Lower lobe of right lung (tissue), 2 donors: ENCODE measurements around the gene CHKB. TPM values are rescaled to one million over a fixed set of nuclear protein-coding genes. Genes with fewer than 3 reads are reported as not detected.

ENCODE experiments used
- ATAC-seq, 2 donors: fragments of 200-7000 bp; cut with Tn5 transposase; one replicate each; pipeline ENCODE4 v1.9.1; 2020 to 2022; ENCODE audit warnings: mild to moderate bottlenecking in 2 of 2, moderate library complexity in 2 of 2
- DNase-seq: peaks from one replicate; pipeline ENCODE4 v3.0.0-alpha.2; 2020
- H3K27ac ChIP-seq: fragments of 200-600 bp; one replicate; pipeline ENCODE4 v1.8.0; 2022
- H3K27me3 ChIP-seq: fragments of 200-600 bp; one replicate; pipeline ENCODE4 v1.8.0; 2022; ENCODE audit warnings: low read depth
- H3K36me3 ChIP-seq: fragments of 200-600 bp; one replicate; pipeline ENCODE4 v1.8.0; 2022; ENCODE audit warnings: mild to moderate bottlenecking
- H3K4me1 ChIP-seq: fragments of 200-600 bp; one replicate; pipeline ENCODE4 v1.8.0; 2022
- H3K4me3 ChIP-seq: fragments of 200-600 bp; one replicate; pipeline ENCODE4 v1.8.0; 2022; ENCODE audit warnings: mild to moderate bottlenecking
- H3K9me3 ChIP-seq: fragments of 200-600 bp; one replicate; pipeline ENCODE4 v1.8.0; 2022
- CTCF ChIP-seq: fragments of 200-600 bp; IDR thresholded peaks from one replicate; pipeline ENCODE4 v1.8.0; 2022; ENCODE audit warnings: antibody characterized with exemption, mild to moderate bottlenecking
- intact Hi-C: fragments of 100-400 bp; cut with DNase I; formaldehyde crosslinking; loops from one replicate; pipeline ENCODE4 v1.11.0; 2022
- total RNA-seq: library from RNA; stranded (reverse); fragmentation: NEBNext Ultra II Directional; extraction: Animal tissue kit (Norgen Biotek cat#: 25700); gene quantifications from one replicate; pipeline ENCODE4 v1.2.1, GENCODE V29; 2021
- donor health status: DM: no; HTN: yes; CAD: no; lungs with severe emphysema.

Gene CHKB
- total RNA-seq, 1 donor from 2014 or later: 76.7 TPM

DNA sequence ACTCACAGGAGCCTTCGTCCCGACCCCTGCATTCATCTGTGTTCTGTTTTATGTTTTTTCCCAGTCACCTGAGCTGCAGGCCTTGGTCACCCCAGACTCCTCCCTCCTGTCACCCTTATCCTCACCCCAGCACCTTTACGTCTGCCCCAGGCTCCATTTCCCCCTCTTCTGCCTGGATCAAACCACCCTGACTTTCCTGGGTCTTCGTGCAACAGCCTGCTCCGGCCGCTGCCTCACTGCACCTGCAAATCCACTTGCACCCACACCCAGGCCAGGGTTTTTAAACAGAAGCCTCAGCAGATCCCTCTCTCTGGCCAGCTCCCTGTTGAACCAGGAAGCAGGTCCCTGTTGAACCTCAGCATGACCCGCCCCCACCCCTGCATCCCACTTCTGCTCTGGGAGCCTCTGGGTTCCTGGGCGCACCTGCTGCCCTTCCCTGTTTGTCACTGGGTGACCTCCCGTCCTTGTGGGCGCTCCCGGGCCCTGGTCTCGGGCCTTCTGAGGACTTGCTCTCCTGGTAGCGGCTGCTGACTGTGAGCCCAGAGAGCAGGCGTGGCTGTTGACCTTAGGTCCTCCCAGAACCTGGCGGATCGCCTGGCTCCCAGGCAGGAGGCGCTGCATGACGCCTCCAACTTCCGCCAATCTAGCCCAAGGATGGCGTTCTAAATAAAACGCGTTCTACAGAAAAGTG, 30.8 kb upstream of the CHKB start:
- Histone ChIP-seq H3K27ac (peak overlapping the region; percentile 46), H3K4me3 (no peak overlapping the region), H3K36me3 (no peaks in the 10 kb centered on the region), H3K27me3 (no peaks in the 10 kb centered on the region), H3K9me3 (no peaks in the 10 kb centered on the region), H3K4me1 (peaks cover 8% of the 10 kb centered on the region)
- DNase-seq (peak; percentile 90), ATAC-seq (peak; percentile 93 to 96)
- no peak for TF ChIP-seq CTCF
- intact Hi-C loops: no loop called here

- no peak for DNase-seq
- intact Hi-C loops: no loop called here
- peak; percentile 53 to 74 for ATAC-seq
- Histone ChIP-seq H3K4me1 (peaks cover 8% of the 10 kb centered on the region), H3K9me3 (no peaks in the 10 kb centered on the region), H3K27me3 (no peaks in the 10 kb centered on the region), H3K4me3 (no peak overlapping the region), H3K36me3 (no peaks in the 10 kb centered on the region), H3K27ac (peak overlapping the region; percentile 46)
- no peak for TF ChIP-seq CTCF
Measured at GRCh38 chr22:50612528-50613221, 30.0 kb upstream of the CHKB start.

DNA sequence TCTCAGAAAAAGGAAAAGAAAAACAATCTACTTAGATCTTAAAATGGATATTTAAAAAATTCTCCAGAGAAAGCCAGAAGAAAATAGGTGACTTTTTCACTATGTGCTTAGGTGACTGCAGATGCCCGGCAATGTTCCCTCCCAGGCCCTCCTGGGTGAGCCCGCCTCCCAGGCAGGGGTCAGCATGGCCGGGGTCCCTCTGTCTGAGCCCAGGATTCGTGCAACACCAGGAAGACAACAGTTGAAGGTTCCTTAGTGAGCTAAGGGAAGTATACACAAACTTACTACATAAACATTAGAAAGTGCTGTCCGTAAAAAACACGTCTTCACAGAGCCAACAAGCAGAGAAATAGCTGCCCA, 29.5 kb upstream of the CHKB start:
- ATAC-seq: no peak
- intact Hi-C loops: no loop called here
- Histone ChIP-seq H3K4me3 (no peak overlapping the region), H3K9me3 (no peaks in the 10 kb centered on the region), H3K4me1 (peaks cover 8% of the 10 kb centered on the region), H3K36me3 (no peaks in the 10 kb centered on the region), H3K27ac (no peak overlapping the region), H3K27me3 (no peaks in the 10 kb centered on the region)
- no peak for TF ChIP-seq CTCF
- no peak for DNase-seq

DNA sequence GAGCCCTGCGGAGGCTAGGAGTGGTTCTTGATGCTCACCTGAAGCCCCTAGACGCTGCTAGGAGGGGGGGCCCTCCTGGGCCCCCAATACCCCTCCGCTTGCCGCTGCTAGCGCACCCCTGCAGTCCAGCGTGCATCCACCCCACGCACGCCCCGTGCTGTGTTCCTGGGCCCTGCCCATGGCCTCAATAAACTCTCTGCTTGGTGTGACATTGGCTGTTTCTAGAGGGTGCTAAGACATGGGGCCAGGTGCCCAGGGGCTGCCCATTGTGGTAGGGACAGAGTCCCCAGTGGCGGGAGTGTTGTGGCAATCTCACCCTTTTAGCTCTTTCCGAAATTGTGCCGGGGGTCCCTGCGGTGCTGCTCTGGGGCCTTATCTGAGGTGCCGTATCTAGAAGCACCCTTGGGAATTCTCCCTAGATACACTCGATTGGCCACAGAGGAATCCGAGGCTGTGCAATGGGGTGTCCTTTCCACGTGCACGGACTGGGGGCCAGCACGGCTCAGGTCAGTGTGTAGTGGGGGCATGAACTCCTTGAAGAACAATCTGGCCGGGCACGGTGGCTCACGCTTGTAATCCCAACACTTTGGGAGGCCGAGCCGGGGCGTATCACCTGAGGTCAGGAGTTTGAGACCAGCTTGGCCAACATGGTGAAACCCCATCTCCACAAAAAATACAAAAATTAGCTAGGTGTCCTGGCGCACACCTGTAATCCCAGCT, 28.9 kb upstream of the CHKB start:
- intact Hi-C loops: no loop called here
- Histone ChIP-seq H3K27ac (no peak overlapping the region), H3K27me3 (no peaks in the 10 kb centered on the region), H3K9me3 (no peaks in the 10 kb centered on the region), H3K36me3 (no peaks in the 10 kb centered on the region), H3K4me3 (no peak overlapping the region), H3K4me1 (peaks cover 8% of the 10 kb centered on the region)
- no peak for TF ChIP-seq CTCF
- no peak for DNase-seq
- no peak for ATAC-seq

GRCh38 chr22:50610581-50610980, 27.9 kb upstream of the CHKB start:
- Histone ChIP-seq H3K36me3 (no peaks in the 10 kb centered on the region), H3K4me3 (no peak overlapping the region), H3K27me3 (peaks cover 6% of the 10 kb centered on the region), H3K4me1 (peaks cover 8% of the 10 kb centered on the region), H3K27ac (no peak overlapping the region), H3K9me3 (no peaks in the 10 kb centered on the region)
- no peak for TF ChIP-seq CTCF
- DNase-seq: no peak
- no peak for ATAC-seq
- intact Hi-C loops: no loop called here
